Suprapubic skin (tissue), 4 donors: ENCODE measurements around the gene LETM1.

ENCODE experiments used
- EP300 ChIP-seq: sonication (generic); formaldehyde crosslinking; IDR thresholded peaks from one replicate; pipeline ENCODE4 v1.6.1; 2017; ENCODE audit warnings: antibody characterized with exemption
- POLR2A ChIP-seq, 2 donors: fragments of 450-650 bp; IDR thresholded peaks; one replicate each; pipeline ENCODE4 v1.6.1; 2017; ENCODE audit warnings: antibody characterized with exemption in 2 of 2, mild to moderate bottlenecking in 2 of 2, moderate library complexity in 2 of 2
- POLR2AphosphoS5 ChIP-seq, 3 donors: sonication (generic); formaldehyde crosslinking; IDR thresholded peaks; one replicate each; pipeline ENCODE4 v1.6.1; 2017; ENCODE audit warnings: antibody characterized with exemption in 3 of 3
- TF ChIP-seq, protein P1 (sequence below), 2 donors: fragments of 200-600 bp in 1 of 2; fragments of 450-650 bp in 1 of 2; sonication (generic) in 1 of 2; IDR thresholded peaks; one replicate each; pipeline ENCODE4 v1.5.1; 2016 to 2019; ENCODE audit warnings: antibody characterized with exemption in 2 of 2, mild to moderate bottlenecking in 1 of 2, moderate library complexity in 1 of 2

DNA sequence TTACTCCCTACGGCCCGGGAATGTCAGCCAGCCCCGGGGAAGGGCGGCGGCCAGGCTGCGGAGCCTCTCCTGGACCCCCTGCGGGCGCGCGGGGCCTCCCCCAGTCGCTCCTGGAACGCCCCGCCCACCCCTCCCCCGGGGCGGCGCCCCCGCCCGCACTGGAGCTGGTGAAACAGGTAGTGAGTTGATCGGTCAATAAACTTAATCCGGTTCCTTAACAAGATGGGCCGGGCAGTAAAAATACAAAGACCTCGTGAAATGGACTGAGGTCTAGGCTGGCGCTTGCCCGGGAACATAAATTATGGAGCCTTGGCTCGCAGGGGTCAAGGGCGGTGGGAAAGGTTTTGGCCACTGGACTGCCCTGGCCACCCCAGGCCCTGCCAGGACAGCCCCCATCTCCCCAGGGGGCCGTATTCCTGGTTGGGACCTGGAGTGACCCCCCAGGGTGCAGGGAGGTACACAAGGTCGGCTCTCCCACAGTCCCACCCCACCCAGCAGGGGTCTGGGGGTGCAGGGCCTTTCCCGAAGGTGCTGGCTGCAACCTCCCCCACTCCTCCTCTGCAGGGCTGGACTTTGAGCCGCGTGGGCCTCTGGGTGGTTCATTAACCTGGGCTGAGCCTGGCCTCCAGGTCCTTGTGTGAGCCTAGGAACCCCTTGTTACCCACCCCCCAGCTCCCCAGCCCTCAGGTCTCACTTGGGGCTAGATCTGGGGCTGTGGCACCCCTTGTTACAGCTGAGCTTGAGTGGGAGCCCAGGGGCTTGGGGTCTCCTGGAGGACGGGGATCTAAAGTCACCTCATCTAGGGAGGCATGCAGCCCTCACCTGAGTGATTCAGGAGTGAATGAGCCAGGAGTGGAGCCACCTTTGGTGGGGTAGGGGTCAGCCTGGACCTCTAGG lies 60.4 kb downstream of the LETM1 start:
- no peak for TF ChIP-seq POLR2AphosphoS5 (IDR thresholded peaks at IDR 0.05)
- TF ChIP-seq, protein P1, sequence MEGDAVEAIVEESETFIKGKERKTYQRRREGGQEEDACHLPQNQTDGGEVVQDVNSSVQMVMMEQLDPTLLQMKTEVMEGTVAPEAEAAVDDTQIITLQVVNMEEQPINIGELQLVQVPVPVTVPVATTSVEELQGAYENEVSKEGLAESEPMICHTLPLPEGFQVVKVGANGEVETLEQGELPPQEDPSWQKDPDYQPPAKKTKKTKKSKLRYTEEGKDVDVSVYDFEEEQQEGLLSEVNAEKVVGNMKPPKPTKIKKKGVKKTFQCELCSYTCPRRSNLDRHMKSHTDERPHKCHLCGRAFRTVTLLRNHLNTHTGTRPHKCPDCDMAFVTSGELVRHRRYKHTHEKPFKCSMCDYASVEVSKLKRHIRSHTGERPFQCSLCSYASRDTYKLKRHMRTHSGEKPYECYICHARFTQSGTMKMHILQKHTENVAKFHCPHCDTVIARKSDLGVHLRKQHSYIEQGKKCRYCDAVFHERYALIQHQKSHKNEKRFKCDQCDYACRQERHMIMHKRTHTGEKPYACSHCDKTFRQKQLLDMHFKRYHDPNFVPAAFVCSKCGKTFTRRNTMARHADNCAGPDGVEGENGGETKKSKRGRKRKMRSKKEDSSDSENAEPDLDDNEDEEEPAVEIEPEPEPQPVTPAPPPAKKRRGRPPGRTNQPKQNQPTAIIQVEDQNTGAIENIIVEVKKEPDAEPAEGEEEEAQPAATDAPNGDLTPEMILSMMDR (IDR thresholded peaks at IDR 0.05): no peak
- TF ChIP-seq POLR2A (IDR thresholded peaks at IDR 0.05): no peak
- no peak for TF ChIP-seq EP300
